GM19238 (cell line): ENCODE measurements around the gene ADAMTSL4.

ENCODE experiments used
- DNase-seq: peaks from one replicate; pipeline ENCODE4 v3.0.0; 2011; ENCODE audit warnings: low spot score; ENCODE audit not compliant: insufficient read length

Gene ADAMTSL4

DNA sequence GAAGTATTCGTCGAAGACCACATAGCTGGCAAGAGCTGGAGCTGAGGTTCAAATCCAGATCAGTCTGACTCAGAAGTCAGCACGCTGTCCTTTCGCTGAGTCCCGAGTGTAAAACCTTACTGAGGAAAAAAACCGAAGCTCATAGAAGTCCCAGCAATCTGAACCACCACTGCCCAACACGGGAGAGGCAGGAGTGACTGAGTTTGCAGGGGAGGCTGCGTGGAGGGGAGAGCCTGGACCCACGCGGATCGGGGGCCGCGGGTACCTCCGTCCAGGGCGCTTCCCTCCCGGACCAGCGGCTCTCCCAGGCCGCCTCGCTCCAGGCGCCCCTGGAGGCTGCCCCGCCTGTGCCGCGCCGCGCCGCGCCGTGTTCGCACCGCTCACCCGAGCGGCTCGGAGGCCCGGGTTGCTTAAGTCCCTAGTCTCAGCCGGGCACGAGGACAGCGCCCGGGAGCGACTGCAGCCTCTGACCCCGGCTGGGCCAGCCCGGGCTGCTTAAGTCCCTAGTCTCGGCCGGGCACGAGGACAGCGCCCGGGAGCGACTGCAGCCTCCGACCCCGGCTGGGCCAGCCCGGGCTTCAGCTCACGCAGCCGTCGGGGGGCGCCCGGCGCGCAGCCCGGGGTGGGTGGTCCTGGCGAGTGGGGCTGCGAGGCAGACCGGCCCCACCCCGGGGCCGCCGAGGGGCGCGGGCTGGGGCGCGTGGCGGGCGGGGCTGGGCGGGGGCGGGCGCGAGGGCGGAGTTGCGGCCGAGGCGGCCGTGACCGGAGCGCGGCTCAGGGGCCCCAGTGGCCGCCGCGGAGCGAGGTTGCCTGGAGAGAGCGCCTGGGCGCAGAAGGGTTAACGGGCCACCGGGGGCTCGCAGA is at the start of gene ADAMTSL4:
Gene ADAMTSL4 (plus strand): TSS at position 777 of the 864 bp plus-strand sequence. CDS start 2,881 bp downstream, outside the sequence.
- DNase-seq: peak; percentile 66

DNA sequence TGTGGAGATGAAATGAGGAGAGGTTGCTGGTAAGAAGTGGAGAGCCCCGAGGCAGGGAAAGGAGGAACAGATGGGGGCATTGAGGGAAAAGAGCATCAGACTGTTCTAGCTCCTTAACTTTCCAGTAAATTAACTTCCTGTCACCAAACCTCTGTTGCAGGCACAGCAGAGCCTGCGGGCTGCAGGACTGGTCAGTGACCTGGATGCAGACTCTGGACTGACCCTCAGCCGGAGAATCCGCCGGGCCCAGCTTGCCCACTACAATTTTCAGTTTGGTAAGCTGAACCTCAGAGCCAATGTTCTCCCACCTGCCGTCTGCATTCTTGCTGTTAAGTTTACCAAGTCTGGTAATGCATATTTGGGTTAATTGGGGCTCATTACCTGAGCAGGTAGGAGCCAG is 43.8 kb upstream of the ADAMTSL4 start:
- no peak for DNase-seq

DNA sequence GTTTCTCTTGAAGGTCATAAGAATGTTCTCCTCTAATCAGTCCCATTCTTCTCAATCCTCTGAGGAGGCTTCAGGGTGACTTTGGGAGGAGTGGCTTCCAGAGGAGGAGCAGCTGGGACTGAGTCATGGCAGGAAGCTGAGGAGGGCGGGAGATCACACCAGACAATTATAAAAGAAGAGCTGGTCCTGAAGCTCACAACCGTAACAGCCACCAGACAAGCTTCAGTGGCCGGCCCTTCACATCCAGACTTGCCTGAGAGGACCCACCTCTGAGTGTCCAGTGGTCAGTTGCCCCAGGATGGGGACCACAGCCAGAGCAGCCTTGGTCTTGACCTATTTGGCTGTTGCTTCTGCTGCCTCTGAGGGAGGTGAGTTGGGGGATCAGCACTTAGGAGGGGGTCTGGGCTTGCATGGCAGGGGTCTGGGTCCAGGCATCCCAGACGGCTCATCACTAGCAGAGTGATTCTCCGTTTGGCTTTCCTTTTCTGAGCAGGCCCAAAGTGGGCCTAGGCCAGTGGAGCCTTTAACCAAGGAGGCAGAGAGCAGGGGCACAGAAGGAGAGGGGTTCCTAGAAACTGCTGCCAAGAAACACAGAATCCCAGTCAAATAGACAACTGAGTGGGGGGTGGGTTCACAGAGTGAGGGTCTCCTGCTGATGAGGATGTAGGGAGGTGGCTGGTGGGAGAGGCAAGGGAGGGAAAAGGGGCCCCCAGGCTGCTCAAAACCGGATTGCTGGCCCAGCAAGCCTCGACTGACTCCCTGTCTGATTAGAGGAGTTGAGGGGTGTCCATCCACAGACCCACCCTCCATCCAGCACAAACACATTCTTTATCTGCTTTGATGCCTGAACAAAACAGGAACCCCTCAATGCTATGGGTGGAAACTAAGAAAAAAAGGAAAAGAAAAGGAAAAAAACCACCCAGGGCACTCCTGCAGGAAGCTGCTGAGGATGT is 41.0 kb upstream of the ADAMTSL4 start, which contains the start of gene ECM1:
Gene ECM1 (plus strand): TSS at position 198 of the 953 bp plus-strand sequence. CDS start 101 bp downstream, at position 299.
- DNase-seq: no peak

DNA sequence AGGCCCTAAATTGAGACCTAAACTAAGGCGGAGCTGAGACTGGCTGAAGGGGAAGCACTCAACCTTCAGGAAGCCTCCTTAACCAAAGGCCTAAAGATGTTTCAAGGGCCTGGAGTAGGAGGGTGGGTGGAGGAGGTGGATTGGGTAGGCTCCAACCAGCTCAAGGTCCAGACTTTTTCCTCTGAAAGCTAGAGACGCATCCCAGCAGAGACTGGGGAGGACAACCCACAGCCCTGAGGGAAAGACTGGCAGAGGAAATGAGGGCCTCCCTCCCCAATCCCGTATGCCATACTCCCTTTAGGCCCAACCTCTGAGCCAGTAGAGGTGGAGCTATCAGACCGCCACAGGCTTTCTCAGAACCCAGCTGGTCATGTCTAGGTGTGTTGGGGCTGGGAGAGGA is 40.2 kb upstream of the ADAMTSL4 start:
- DNase-seq: no peak

DNA sequence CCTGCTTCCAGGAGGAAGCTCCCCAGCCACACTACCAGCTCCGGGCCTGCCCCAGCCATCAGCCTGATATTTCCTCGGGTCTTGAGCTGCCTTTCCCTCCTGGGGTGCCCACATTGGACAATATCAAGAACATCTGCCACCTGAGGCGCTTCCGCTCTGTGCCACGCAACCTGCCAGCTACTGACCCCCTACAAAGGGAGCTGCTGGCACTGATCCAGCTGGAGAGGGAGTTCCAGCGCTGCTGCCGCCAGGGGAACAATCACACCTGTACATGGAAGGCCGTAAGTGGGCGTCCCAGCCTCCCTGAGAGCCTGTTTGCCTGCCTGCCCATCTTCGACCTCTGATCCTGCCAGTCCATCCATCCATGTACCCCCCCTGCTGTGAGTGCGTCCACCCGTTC is 37.7 kb upstream of the ADAMTSL4 start:
- DNase-seq: no peak

DNA sequence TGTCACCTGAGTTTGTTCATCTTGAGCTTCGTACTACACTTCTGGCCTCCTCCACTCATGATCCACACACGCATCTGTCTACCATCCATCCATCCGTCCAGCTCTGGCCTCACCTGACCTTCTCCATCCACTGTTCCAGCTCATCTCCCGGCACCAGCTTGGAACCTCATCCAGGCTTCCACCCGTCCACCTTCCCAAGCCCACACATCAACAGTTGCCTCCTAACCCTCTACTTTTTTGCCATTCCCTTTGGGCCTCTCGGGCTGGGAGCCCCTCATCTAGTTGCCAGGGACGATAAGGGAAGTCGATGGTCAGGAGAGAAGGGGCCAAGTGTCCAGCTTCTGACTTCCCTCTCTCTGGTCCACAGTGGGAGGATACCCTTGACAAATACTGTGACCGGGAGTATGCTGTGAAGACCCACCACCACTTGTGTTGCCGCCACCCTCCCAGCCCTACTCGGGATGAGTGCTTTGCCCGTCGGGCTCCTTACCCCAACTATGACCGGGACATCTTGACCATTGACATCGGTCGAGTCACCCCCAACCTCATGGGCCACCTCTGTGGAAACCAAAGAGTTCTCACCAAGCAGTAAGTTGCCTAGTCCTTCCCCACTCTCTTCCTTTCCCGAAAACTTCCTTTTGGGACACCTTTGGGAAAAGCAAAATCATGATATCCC is 37.1 kb upstream of the ADAMTSL4 start:
- no peak for DNase-seq

DNA sequence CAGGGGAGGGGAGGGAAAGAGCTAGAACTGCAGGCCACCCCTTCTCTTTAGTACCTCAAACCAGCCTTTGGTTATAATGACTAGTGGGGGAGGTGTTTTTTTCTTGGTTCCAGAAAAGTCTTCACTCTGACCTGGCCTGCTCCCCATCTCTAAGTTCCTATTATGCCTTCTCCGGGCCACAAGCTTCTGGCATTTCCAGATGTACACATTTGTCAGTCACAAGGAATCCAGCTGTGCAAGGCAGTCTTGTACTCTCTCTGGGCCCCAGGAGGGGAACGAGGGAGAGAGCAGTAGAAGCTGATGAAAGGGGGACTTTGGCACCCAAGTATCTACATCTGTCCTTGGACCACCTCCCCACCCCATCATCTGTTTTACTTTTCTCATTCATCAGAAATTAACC is 36.4 kb upstream of the ADAMTSL4 start:
- no peak for DNase-seq

DNA sequence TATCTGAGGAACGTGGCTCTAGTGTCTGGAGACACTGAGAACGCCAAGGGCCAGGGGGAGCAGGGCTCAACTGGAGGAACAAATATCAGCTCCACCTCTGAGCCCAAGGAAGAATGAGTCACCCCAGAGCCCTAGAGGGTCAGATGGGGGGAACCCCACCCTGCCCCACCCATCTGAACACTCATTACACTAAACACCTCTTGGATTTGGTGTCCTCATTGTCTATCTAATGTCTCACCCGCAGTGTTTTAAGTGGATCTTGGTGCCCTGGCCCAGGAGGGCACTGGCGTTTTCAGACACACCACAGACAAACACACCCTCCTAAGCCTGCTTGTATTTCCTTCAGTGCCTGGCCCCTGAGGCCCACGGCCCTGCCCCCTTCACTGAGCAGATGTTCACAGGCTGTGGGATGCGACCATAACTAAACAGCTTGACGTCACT is 35.8 kb upstream of the ADAMTSL4 start:
- no peak for DNase-seq

DNA sequence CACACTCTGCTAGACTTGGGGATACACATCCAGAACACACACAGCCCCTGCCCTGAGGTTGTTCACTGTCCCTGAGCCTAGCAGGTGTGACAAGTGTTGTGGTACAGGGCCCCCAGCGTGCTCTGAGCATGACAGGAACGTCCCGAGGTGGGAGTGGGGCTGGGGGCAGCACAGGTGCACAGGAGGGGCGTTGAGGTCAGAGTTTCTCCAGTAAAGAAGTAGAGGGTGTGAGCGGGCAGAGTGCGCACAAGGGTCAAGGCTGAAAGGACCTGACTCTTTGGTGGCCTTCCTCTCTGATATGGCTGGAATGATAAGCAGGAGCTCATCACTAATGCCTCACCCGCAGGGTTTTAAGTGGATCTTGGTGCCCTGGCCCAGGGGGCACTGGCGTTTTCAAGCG is 34.9 kb upstream of the ADAMTSL4 start:
- no peak for DNase-seq

DNA sequence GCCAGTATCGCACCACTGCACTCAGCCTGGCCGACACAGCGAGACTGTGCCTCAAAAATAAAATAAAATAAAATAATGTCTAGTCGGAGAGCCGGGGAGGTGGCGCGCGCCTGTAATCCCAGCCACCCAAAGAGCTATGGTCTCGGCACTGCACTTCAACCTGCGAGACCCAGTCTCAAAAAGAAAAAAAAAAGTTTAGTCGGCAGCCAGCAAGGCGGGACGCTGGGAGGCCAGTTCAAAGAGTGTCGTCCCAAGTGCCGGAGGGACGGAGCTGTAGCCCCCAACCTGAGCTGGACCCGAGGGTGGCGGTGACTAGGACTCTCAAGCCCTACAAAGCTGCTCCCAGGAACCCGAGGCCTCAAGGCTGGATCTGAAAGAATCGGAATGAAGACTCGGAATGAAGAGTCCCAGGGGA is 34.3 kb upstream of the ADAMTSL4 start:
- DNase-seq: no peak

DNA sequence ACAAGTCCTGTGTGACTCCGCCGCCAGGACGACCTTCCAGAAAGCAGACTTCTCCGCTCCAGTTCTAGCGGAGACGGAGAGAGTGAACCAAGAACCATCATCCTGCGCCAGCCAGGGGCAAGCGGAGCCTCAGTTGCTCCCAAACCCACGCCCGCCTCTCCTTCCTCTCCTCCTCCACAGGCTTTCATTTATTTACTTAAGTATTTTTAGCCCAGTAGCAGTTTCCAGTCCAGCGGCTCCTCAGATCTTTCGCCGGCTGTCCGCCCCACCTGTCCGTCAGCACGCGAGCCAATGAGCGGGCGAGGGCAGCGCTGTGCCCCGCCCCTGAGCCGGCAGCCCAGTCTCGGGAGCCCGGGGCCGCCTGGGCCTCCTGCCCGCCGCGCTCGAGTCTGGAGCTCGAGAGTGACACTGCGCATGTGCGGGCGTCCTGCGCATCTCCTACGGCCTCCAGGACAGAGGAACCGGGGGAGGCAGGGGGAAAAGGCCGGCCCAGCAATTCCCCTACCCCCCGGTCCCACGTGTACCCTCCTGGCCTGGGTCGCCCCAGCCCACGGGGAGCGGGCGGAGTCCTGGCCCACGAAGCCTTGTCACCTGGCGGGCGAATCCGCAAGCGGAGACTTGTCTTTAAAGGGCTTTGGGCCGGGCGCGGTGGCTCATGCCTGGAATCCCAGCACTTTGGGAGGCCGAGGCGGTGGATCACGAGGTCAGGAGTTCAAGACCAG is 33.7 kb upstream of the ADAMTSL4 start, which contains the start of gene FALEC:
Gene FALEC (plus strand): TSS at position 425 of the 722 bp plus-strand sequence.
- DNase-seq: peak; percentile 97

DNA sequence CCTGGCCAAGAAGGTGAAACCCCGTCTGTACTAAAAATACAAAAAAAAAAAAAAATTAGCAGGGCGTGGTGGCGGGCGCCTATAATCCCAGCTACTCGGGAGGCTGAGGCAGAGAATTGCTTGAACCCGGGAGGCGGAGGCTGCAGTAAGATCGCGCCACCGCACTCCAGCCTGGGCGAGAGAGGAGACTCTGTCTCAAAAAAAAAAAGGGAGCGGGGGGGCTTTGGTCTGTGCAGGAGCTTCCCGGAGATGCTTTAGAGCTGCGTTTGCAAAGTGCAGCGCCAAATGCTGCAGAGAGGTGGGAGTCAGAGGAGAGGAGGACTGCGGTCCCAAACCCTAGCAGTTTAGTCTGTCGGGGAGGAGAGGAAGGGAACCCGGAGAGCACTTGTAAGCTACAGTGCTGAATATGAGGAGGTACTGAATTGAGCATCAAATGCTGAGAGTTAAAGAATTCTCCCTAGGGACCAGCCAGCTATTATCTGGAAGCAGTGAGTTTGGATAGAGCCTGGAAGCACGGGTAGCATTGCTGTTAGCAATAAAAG is 33.1 kb upstream of the ADAMTSL4 start:
- DNase-seq: no peak

DNA sequence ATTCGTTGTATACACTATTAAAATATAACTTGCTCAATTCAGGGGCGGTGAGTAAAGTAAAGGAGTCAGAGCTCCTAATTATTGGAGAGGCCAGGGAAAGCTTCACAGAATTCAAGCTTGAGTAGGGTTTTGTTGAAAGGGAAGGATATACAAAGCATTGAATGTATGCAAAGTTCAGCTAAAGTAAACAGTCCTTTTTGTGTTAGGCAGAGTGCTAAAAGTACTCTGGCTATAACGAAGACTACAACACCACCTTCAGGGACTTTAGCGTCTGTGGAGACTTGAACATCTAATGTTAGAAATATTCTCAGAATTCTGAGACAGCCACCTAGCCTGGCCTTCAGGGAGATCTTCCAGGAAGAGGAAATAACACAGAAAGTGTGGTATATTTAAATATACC is 32.6 kb upstream of the ADAMTSL4 start:
- DNase-seq: no peak

DNA sequence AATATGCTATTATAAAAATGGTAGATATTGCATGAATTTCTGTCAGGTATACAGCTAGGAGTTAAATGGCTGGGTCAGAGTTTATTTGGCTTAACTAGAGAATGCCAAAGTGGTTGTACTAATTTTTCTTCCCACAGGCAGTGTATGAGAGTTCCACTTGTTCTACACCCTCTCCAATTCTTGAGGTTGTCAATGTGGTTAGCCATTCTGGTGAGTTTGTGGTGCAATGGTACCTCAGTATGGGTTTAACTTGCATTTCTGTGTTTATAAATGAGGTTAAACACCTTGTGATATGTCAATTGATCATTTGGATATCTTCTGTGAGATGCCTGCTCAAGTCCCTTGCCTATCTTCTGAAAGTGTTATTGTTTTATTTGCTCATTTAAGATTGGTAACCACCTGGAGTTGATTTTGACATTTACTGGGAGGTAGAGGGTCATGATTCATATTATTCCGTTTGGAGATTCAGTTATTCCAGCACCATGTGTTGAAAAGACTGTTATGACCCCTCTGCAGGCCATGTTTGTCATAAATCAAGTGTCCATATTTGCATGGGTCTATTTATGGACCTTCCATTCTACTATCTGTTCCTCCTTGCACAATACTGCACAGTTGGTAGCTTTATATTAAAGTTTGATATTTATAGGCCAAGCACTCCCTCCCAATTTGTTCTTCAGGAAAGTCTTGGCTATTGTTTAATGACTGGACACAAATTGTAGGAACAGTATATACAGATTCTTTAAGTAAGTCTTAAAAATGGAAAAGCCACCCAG is 27.8 kb upstream of the ADAMTSL4 start:
- no peak for DNase-seq

DNA sequence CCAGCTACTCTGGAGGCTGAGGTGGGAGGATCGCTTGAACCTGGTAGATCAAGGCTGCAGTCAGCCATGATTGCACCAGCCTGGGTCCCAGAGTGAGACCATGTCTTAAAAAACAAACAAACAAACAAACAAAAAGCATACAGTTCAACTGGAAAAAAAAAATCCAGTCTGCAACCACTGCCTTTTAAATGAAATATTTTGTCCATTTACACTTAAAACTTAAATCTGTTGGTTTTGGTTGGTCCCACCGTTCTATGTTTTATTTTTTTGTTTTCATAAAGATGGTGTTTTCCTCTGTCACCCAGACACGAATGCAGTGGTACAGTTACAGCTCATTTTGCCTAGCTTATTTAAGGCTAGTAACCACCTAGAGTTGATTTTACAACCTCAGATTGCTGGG is 23.9 kb upstream of the ADAMTSL4 start:
- no peak for DNase-seq

DNA sequence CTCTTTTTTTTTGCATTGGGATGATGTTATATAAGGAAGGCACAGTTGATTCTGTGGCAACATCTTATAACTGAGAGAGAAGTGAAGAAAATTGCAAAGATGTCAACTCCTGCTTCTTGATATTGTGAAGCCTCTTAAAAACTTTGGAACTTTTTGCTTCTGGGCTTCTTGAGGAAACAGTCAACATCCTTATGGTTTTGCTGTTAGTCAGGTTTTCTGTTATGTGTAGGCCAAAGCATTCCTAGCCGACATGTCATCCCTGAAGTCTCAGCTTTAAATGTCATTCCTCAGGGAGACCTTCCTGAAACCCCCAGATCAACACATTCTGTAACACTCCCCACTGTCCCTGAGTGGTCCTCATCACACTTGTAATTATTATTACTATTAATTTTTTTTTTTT is 21.0 kb upstream of the ADAMTSL4 start:
- DNase-seq: no peak

DNA sequence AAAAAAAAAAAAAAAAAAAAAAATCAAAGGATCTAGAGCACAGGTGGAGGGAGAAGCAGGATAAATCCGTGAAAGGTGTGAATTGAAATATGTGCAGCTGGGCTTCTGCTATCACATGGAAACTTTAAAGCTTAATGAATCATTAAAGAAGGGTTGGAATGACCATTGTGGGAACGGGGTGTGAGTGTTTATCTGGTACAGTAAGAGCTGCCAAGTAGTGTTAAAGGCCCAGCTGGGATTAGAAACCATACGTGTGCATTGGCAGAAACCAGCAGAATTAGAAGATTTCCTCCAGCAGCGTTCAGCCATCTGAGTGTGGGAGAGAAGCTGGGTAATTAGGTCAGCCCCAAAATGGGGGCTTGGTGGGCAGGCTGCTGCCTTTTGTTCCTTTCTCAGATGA is 20.2 kb upstream of the ADAMTSL4 start:
- DNase-seq: no peak

DNA sequence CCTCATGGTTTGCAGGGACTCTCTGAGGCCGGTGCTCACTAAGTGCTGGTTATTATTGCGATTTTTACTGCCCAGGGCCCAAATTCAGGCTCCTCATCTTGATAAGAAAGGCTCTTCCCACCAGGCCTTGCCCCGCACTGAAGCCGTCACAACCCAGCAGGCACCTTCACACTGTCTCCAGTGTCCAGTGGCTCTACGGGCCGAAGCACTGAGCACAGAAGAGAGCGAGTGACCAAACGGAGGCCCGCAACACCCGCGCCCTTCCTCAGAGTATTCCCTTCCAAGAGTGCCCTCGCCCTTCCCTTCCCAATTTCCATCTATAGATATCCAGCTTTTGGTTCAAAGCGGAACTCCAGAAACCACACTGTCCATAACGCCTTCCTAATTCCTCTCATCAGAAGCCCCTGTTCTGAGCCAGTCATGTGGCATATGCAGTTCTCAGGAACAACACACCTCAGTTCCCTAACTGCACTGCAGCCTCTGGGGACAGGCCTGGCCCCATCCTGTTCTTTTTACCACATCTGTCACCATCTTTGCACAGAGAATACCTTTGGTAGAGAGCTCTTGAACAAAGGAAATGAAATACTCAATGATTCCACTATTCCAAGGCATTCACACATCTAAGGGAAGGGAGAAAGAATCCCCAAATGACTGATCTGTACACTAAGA is 18.6 kb upstream of the ADAMTSL4 start:
- no peak for DNase-seq

DNA sequence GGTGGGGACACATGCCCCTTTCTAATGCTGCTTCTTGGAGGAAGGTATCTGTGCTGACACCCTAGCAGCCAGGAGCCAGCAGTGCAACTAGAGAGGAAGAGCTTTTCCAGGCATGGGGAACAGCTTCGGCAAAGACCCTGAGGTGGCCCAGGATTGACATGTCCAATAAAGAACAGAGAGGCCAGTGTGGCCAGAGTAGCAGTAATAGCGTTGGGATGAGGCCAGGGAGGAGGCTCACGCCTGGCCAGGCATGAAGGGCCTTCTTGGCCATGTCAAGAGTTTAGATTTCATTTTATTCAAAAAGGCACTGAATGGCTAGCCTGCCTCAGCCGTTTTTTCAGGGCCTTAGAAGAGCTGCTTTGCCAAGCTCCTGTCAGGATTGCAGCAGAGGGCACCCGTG is 16.3 kb upstream of the ADAMTSL4 start:
- no peak for DNase-seq
